ENCODE data around the gene MCF2L2. TPM values are rescaled to one million over a fixed set of nuclear protein-coding genes. Genes with fewer than 3 reads are reported as not detected.
"Not testable (repeated sequence)": the region's sequence is repeated elsewhere in the genome, so short reads cannot be mapped to it uniquely, and the experiment has no call there.

MCF2L2 gene
- 1.2 TPM for total RNA-seq
- long read RNA-seq, partial matches to known transcripts = 0 of 10 reads
- long read RNA-seq, other reads (novel, unspliced or antisense) = 10 of 10 reads

GRCh38 chr3:183428447-183429211, at the start of gene MCF2L2:
Gene MCF2L2 (minus strand): TSS chr3:183428619. CDS start chr3:183427977, 642 bp downstream.
- peaks cover 20% of the 10 kb centered on the region for H3K27me3 ChIP-seq
- intact Hi-C loops (cut with DNase I) = no loop called here
- no peaks in the 10 kb centered on the region for H3K36me3 ChIP-seq
- H3K4me3 ChIP-seq = peak within 1 kb of the TSS; percentile 60
- H3K27ac ChIP-seq = no peak within 1 kb of the TSS
- no peak for TF ChIP-seq CTCF (IDR thresholded peaks at IDR 0.05)
- no peaks in the 10 kb centered on the region for H3K9me3 ChIP-seq
- ATAC-seq (peak; percentile 71), DNase-seq (peak; percentile 69)
- H3K4me1 ChIP-seq = no peaks in the 10 kb centered on the region

GRCh38 chr3:183477801-183478456, 49.5 kb upstream of the MCF2L2 start:
- Histone ChIP-seq H3K4me1 (no peaks in the 10 kb centered on the region), H3K4me3 (no peak overlapping the region), H3K27me3 (no peaks in the 10 kb centered on the region), H3K27ac (no peak overlapping the region), H3K9me3 (no peaks in the 10 kb centered on the region), H3K36me3 (no peaks in the 10 kb centered on the region)
- TF ChIP-seq CTCF (IDR thresholded peaks at IDR 0.05) = no peak
- DNase-seq (no peak), ATAC-seq (no peak)
- intact Hi-C loops (cut with DNase I) = loop anchor here (10.0 kb wide), 1 partner anchor 287 kb away; no protein-coding TSS in a partner anchor

GRCh38 chr3:183475764-183476162, 47.3 kb upstream of the MCF2L2 start:
- H3K4me3 ChIP-seq, H3K4me1 ChIP-seq, DNase-seq, H3K9me3 ChIP-seq, H3K36me3 ChIP-seq, H3K27ac ChIP-seq, ATAC-seq, H3K27me3 ChIP-seq: not testable (repeated sequence)
- intact Hi-C loops (cut with DNase I) = loop anchor here (10.0 kb wide), 1 partner anchor 289 kb away; no protein-coding TSS in a partner anchor

GRCh38 chr3:183475016-183475763, 46.8 kb upstream of the MCF2L2 start:
- intact Hi-C loops (cut with DNase I) = loop anchor here (10.0 kb wide), 1 partner anchor 290 kb away; no protein-coding TSS in a partner anchor
- no peaks in the 10 kb centered on the region for H3K36me3 ChIP-seq
- no peak for TF ChIP-seq CTCF (IDR thresholded peaks at IDR 0.05)
- H3K27me3 ChIP-seq = no peaks in the 10 kb centered on the region
- no peak overlapping the region for H3K27ac ChIP-seq
- ATAC-seq (no peak), DNase-seq (no peak)
- no peaks in the 10 kb centered on the region for H3K9me3 ChIP-seq
- H3K4me1 ChIP-seq = no peaks in the 10 kb centered on the region
- no peak overlapping the region for H3K4me3 ChIP-seq

GRCh38 chr3:183473969-183474368, 45.5 kb upstream of the MCF2L2 start:
- no peaks in the 10 kb centered on the region for H3K36me3 ChIP-seq
- H3K9me3 ChIP-seq = no peaks in the 10 kb centered on the region
- no peak overlapping the region for H3K4me3 ChIP-seq
- DNase-seq = no peak
- no peak for TF ChIP-seq CTCF (IDR thresholded peaks at IDR 0.05)
- intact Hi-C loops (cut with DNase I) = loop anchor here (10.0 kb wide), 1 partner anchor 291 kb away; no protein-coding TSS in a partner anchor
- H3K4me1 ChIP-seq = no peaks in the 10 kb centered on the region
- ATAC-seq = no peak
- H3K27ac ChIP-seq = no peak overlapping the region
- H3K27me3 ChIP-seq = no peaks in the 10 kb centered on the region

All from upper lobe of right lung (tissue), 1 donor.